HCT116 (cell line): ENCODE results near the gene HIPK2. TPM values are rescaled to one million over a fixed set of nuclear protein-coding genes. Genes with fewer than 3 reads are reported as not detected.

ENCODE experiments used
- ATAC-seq: fragments of 200-7000 bp; cut with Tn5 transposase; 2 replicates; pipeline ENCODE4 v1.9.1; 2020; ENCODE audit warnings: mild to moderate bottlenecking, moderate library complexity
- BruUV-seq: library from RNA; stranded (reverse); fragments of 400-500 nt; replicated peaks from 2 replicates; lab custom pipeline; 2021; lab: Mats Ljungman, UMichigan
- CTCF ChIA-PET: fragments of 300-600 bp; sonication (Branson Sonifier 250); formaldehyde crosslinking; loops from one replicate; lab custom pipeline; 2021; ENCODE audit warnings: antibody characterized with exemption; lab: Charles Lee
- POLR2A ChIA-PET: fragments of 300-600, 350-600 bp; sonication (Branson Sonifier 250); formaldehyde crosslinking; loops from one replicate; lab custom pipeline; 2021; ENCODE audit warnings: antibody characterized with exemption; lab: Charles Lee
- RAD21 ChIA-PET, 2 experiments: fragments of 300-600 bp; sonication (Branson Sonifier 250); formaldehyde crosslinking; loops; one replicate each; lab custom pipeline; 2023; ENCODE audit warnings: low total read pairs in 2 of 2; ENCODE audit not compliant: uncharacterized antibody in 2 of 2, unreplicated experiment in 2 of 2, low non-redundant PET in 1 of 2; lab: Charles Lee
- DNase-seq: peaks from one replicate; pipeline ENCODE4 v3.0.0-alpha.2; 2010; ENCODE audit warnings: low read depth, low spot score
- H2AFZ ChIP-seq: fragments of 200-600 bp; shearing (Covaris generic), sonication (generic); 2 replicates; pipeline ENCODE4 v1.6.1; 2017; ENCODE audit warnings: low read depth, mixed run types, mixed read lengths, antibody characterized with exemption, low read length; ENCODE audit not compliant: poor library complexity, severe bottlenecking
- H3K27ac ChIP-seq: 2 replicates; pipeline ENCODE4 v1.5.1; 2012; ENCODE audit warnings: low read depth, low read length
- H3K27me3 ChIP-seq: fragments of 200-600 bp; sonication (generic); 2 replicates; pipeline ENCODE4 v1.6.1; 2016; ENCODE audit warnings: mixed run types, low read length, mixed read lengths; ENCODE audit not compliant: insufficient read depth
- H3K36me3 ChIP-seq, 2 experiments: fragments of 200-500 bp in 1 of 2; fragments of 200-600 bp in 1 of 2; sonication (Bioruptor generic) in 1 of 2; sonication (generic) in 1 of 2; 2 replicates each; pipeline versions ENCODE4 v1.5.1 to v1.6.1; 2014 to 2016; ENCODE audit warnings: low read length in 2 of 2, inconsistent platforms in 1 of 2, mixed read lengths in 1 of 2, mixed run types in 1 of 2; ENCODE audit not compliant: insufficient read depth in 2 of 2, control insufficient read depth in 1 of 2
- H3K4me1 ChIP-seq, 2 experiments: fragments of 200-600 bp in 1 of 2; sonication (generic) in 1 of 2; 2 replicates each; pipeline versions ENCODE4 v1.5.1 to v1.6.1; 2012 to 2017; ENCODE audit warnings: low read length in 2 of 2, inconsistent platforms in 1 of 2, mild to moderate bottlenecking in 1 of 2, mixed read lengths in 1 of 2, mixed run types in 1 of 2, moderate library complexity in 1 of 2; ENCODE audit not compliant: insufficient read depth in 2 of 2, control insufficient read depth in 1 of 2
- H3K4me2 ChIP-seq: fragments of 200-600 bp; sonication (generic); 2 replicates; pipeline ENCODE4 v1.6.1; 2017; ENCODE audit warnings: mixed run types, low read length, mixed read lengths
- H3K4me3 ChIP-seq, 2 experiments: fragments of 200-600 bp in 1 of 2; sonication (generic) in 1 of 2; replicated peaks in 1 of 2; 2 replicates each; pipeline ENCODE4 v1.5.1; 2011 to 2016; ENCODE audit warnings: low read length in 2 of 2, control low read depth in 1 of 2, low read depth in 1 of 2, mild to moderate bottlenecking in 1 of 2, mixed read lengths in 1 of 2, mixed run types in 1 of 2
- H3K79me2 ChIP-seq: fragments of 200-600 bp; sonication (generic); 2 replicates; pipeline ENCODE4 v1.6.1; 2017; ENCODE audit warnings: mild to moderate bottlenecking, mixed run types, low read length, moderate library complexity, mixed read lengths; ENCODE audit not compliant: insufficient read depth
- H3K9ac ChIP-seq: fragments of 200-600 bp; sonication (generic); 2 replicates; pipeline ENCODE4 v1.6.1; 2016; ENCODE audit warnings: low read length, mixed read lengths
- H3K9me2 ChIP-seq: fragments of 200-600 bp; sonication (generic), shearing (Covaris generic); 2 replicates; pipeline ENCODE4 v1.6.1; 2017; ENCODE audit warnings: mixed run types, mild to moderate bottlenecking, moderate library complexity; ENCODE audit not compliant: insufficient read depth
- H3K9me3 ChIP-seq, 2 experiments: fragments of 200-500 bp in 1 of 2; fragments of 200-600 bp in 1 of 2; sonication (Bioruptor generic) in 1 of 2; sonication (generic) in 1 of 2; 2 replicates each; pipeline ENCODE4 v1.6.1; 2014 to 2017; ENCODE audit warnings: low read length in 2 of 2, mixed read lengths in 2 of 2, inconsistent platforms in 1 of 2, low read depth in 1 of 2, mild to moderate bottlenecking in 1 of 2, mixed run types in 1 of 2, moderate library complexity in 1 of 2; ENCODE audit not compliant: control insufficient read depth in 1 of 2, insufficient read depth in 1 of 2
- H4K20me1 ChIP-seq: fragments of 200-600 bp; sonication (generic), shearing (Covaris generic); 2 replicates; pipeline ENCODE4 v1.6.1; 2017; ENCODE audit warnings: mixed run types, mild to moderate bottlenecking, moderate library complexity; ENCODE audit not compliant: insufficient read depth
- ATF3 ChIP-seq: IDR thresholded peaks from 2 replicates; pipeline ENCODE4 v1.6.1; 2012
- CBX3 ChIP-seq: IDR thresholded peaks from 2 replicates; pipeline ENCODE4 v1.6.1; 2012; ENCODE audit warnings: low read depth
- CEBPB ChIP-seq: IDR thresholded peaks from 2 replicates; pipeline ENCODE4 v1.6.1; 2012; ENCODE audit warnings: low read depth
- EGR1 ChIP-seq: IDR thresholded peaks from 2 replicates; pipeline ENCODE4 v1.6.1; 2012; ENCODE audit warnings: low read depth
- ELF1 ChIP-seq: IDR thresholded peaks from 2 replicates; pipeline ENCODE4 v1.6.1; 2012; ENCODE audit warnings: low read depth, borderline replicate concordance
- EZH2 ChIP-seq: fragments of 200-600 bp; sonication (generic); IDR thresholded peaks from 2 replicates; pipeline ENCODE4 v1.6.1; 2017; ENCODE audit warnings: antibody characterized with exemption, mixed run types
- EZH2phosphoT487 ChIP-seq: fragments of 200-600 bp; IDR thresholded peaks from 2 replicates; pipeline ENCODE4 v1.6.1; 2018; ENCODE audit warnings: antibody characterized with exemption, borderline replicate concordance
- POLR2AphosphoS5 ChIP-seq: IDR thresholded peaks from 2 replicates; pipeline ENCODE4 v1.6.1; 2011; ENCODE audit warnings: mild to moderate bottlenecking, low read depth, low read length, moderate library complexity
- RAD21 ChIP-seq: IDR thresholded peaks from 2 replicates; pipeline ENCODE4 v1.6.1; 2012; ENCODE audit warnings: low read depth, mild to moderate bottlenecking
- SIN3A ChIP-seq: IDR thresholded peaks from 2 replicates; pipeline ENCODE4 v1.6.1; 2012; ENCODE audit warnings: low read depth
- SP1 ChIP-seq: IDR thresholded peaks from 2 replicates; pipeline ENCODE4 v1.6.1; 2012; ENCODE audit warnings: low read depth
- SRF ChIP-seq: IDR thresholded peaks from 2 replicates; pipeline ENCODE4 v1.6.1; 2012; ENCODE audit warnings: low read depth
- ZBTB33 ChIP-seq: IDR thresholded peaks from 2 replicates; pipeline ENCODE4 v1.6.1; 2011; ENCODE audit warnings: mild to moderate bottlenecking, low read length, moderate library complexity; ENCODE audit not compliant: insufficient replicate concordance; ENCODE audit errors: extremely low read depth
- ZFX ChIP-seq: fragments of 450-650 bp; IDR thresholded peaks from 2 replicates; pipeline ENCODE4 v1.6.1; 2017
- ZNF274 ChIP-seq: fragments of 200-500 bp; sonication (Bioruptor generic); IDR thresholded peaks from 2 replicates; pipeline ENCODE4 v1.6.1; 2014; ENCODE audit warnings: mild to moderate bottlenecking, low read depth, low read length, inconsistent platforms
- intact Hi-C: fragments of 100-400 bp; cut with micrococcal nuclease; formaldehyde crosslinking; loops from 2 replicates; pipeline ENCODE4 v1.10.0; 2022
- total RNA-seq: library from RNA; stranded (reverse); gene quantifications from one replicate; pipeline ENCODE4 v1.2.1, GENCODE V29; 2021; ENCODE audit not compliant: unreplicated experiment
- TF ChIP-seq, protein P1 (sequence below), 3 experiments: fragments of 200-600 bp in 1 of 3; sonication (generic) in 1 of 3; IDR thresholded peaks in 2 of 3; conservative IDR thresholded peaks in 1 of 3; 2 replicates each; pipeline ENCODE4 v1.5.1; 2012 to 2017; ENCODE audit warnings: low read depth in 2 of 3, low read length in 2 of 3, antibody characterized with exemption in 1 of 3, borderline replicate concordance in 1 of 3, control low read depth in 1 of 3, mild to moderate bottlenecking in 1 of 3, mixed read lengths in 1 of 3, mixed run types in 1 of 3, moderate library complexity in 1 of 3; ENCODE audit not compliant: insufficient read depth in 1 of 3

The HIPK2 gene
- total RNA-seq, 1 experiment from 2014 or later = 49.5 TPM

DNA sequence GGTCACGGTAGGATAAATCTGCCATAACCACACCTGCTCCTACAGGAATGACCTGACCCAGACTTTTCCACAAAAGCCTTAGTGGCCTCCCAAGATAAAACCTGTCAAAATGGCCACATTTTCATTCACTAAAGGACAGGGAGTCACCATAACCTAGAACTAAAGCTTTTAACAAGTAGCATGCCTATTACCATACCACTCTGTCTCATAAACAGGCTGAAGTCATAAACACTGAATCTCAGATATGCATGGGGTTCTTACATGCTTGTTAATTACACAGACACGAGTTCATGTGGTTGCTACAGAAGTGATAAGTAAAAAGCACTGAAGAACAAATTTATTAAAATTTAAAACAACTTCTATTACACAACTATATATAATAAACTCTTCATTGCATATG lies 56.0 kb downstream of the HIPK2 start:
- Histone ChIP-seq H3K9ac (no peak overlapping the region), H3K27ac (no peak overlapping the region), H3K4me3 (no peak overlapping the region), H3K79me2 (peaks cover 50% of the 10 kb centered on the region), H3K27me3 (no peaks in the 10 kb centered on the region), H2AFZ (no peak overlapping the region), H4K20me1 (no peaks in the 10 kb centered on the region), H3K9me3 (no peaks in the 10 kb centered on the region), H3K4me1 (peaks cover 25 to 44% of the 10 kb centered on the region in 2 experiments), H3K9me2 (no peaks in the 10 kb centered on the region), H3K4me2 (no peak overlapping the region), H3K36me3 (peaks cover 0 to 3% of the 10 kb centered on the region in 2 experiments; a peak in 1 of 4 replicates)
- intact Hi-C loops = no loop called here
- DNase-seq (no peak), ATAC-seq (no peak)
- RAD21 ChIA-PET = no interaction called here
- POLR2A ChIA-PET = no interaction called here
- CTCF ChIA-PET = no interaction called here
- BruUV-seq = no TSS peak
- TF ChIP-seq EZH2 (no peak), ZNF274 (no peak)
- TF ChIP-seq, protein P1, sequence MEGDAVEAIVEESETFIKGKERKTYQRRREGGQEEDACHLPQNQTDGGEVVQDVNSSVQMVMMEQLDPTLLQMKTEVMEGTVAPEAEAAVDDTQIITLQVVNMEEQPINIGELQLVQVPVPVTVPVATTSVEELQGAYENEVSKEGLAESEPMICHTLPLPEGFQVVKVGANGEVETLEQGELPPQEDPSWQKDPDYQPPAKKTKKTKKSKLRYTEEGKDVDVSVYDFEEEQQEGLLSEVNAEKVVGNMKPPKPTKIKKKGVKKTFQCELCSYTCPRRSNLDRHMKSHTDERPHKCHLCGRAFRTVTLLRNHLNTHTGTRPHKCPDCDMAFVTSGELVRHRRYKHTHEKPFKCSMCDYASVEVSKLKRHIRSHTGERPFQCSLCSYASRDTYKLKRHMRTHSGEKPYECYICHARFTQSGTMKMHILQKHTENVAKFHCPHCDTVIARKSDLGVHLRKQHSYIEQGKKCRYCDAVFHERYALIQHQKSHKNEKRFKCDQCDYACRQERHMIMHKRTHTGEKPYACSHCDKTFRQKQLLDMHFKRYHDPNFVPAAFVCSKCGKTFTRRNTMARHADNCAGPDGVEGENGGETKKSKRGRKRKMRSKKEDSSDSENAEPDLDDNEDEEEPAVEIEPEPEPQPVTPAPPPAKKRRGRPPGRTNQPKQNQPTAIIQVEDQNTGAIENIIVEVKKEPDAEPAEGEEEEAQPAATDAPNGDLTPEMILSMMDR (IDR thresholded peaks at IDR 0.05 in 2 of 3, conservative IDR thresholded peaks at IDR 0.05 in 1 of 3; ENCODE audit: borderline replicate concordance in 1 of 3, insufficient read depth in 1 of 3, low read depth in 2 of 3, low read length in 2 of 3) = no peak

GRCh38 chr7:139721417-139721816 lies 56.4 kb downstream of the HIPK2 start:
- H3K27ac ChIP-seq = no peak overlapping the region
- no peak overlapping the region; the same call in 1 of the 2 replicates for H3K9ac ChIP-seq
- H3K27me3 ChIP-seq = no peaks in the 10 kb centered on the region
- H2AFZ ChIP-seq = no peak overlapping the region
- H3K4me3 ChIP-seq = no peak overlapping the region
- H3K36me3 ChIP-seq = peaks cover 0 to 7% of the 10 kb centered on the region in 2 experiments; a peak in 1 of 4 replicates
- no peak for ATAC-seq
- peak overlapping the region; percentile 11; the same call in 1 of the 2 replicates for H3K4me2 ChIP-seq
- H3K9me3 ChIP-seq = no peaks in the 10 kb centered on the region
- no TSS peak for BruUV-seq
- no peaks in the 10 kb centered on the region for H4K20me1 ChIP-seq
- POLR2A ChIA-PET = no interaction called here
- CTCF ChIA-PET = no interaction called here
- no peaks in the 10 kb centered on the region for H3K9me2 ChIP-seq
- H3K79me2 ChIP-seq = peaks cover 50% of the 10 kb centered on the region
- peaks cover 21 to 40% of the 10 kb centered on the region in 2 experiments for H3K4me1 ChIP-seq
- no peak for TF ChIP-seq POLR2AphosphoS5
- no peak for TF ChIP-seq CBX3
- TF ChIP-seq ELF1 = no peak
- TF ChIP-seq SP1 = no peak
- TF ChIP-seq CEBPB = no peak
- no peak for TF ChIP-seq ATF3
- no peak for TF ChIP-seq RAD21
- TF ChIP-seq EGR1 = no peak
- no peak for TF ChIP-seq SIN3A
- no peak for TF ChIP-seq SRF
- TF ChIP-seq EZH2phosphoT487 = no peak
- TF ChIP-seq EZH2 = no peak
- no peak for TF ChIP-seq ZFX
- no peak for TF ChIP-seq ZBTB33
- no peak for TF ChIP-seq ZNF274
- DNase-seq = no peak
- intact Hi-C loops = no loop called here
- RAD21 ChIA-PET = no interaction called here
